ENCODE measurements around the gene PPME1.

The PPME1 gene

DNA sequence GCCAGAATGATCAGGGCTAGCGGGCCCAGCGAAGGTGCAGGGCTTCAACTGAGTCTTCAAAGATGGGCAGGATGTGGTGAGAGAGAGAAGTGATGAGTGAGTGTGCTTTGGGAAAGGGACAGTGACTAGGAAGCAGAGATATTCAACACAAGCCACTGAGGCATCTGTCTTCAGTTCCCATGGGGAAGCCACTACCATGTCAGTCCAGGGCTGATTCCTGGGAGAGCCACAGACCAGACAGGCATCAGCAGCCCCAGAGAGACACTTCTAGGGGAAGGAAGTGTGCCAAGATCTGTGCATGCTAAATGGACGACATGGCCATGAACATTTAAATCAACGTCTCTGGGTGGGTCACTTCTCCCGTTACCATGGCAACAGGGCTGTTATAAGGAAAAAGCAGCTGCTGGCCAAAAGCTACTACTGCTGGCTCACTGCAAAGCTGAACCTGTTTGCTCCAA is 111.9 kb downstream of the PPME1 start:
- peak; percentile 35 for DNase-seq

DNA sequence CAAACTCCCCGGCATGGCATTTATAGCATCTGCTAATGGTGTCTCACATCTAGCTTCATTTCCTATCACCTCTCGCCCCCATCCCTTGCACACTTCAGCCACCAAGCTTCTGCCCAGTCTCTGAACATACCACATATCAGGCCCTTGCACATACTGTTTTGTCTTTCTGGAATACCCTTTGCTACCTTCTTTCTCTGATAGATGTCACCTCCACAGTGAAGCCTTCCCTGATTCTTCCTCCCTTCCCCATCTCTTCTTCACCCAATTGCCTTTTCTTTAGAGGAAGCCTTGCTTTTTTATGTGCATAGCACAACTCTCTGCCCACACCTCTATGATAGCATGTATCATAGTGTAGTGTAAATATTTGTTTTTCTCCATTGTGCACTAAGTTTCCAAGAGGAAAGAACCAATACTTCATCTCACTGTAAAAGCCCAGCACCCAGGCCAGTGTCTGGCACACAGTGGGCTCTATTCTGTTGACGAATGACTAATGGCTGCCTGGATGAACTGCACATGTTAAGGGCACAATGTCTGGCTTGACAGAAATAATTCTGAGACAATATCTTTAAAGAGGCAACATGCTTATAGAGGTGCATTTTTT is 112.6 kb downstream of the PPME1 start:
- DNase-seq, result no peak

DNA sequence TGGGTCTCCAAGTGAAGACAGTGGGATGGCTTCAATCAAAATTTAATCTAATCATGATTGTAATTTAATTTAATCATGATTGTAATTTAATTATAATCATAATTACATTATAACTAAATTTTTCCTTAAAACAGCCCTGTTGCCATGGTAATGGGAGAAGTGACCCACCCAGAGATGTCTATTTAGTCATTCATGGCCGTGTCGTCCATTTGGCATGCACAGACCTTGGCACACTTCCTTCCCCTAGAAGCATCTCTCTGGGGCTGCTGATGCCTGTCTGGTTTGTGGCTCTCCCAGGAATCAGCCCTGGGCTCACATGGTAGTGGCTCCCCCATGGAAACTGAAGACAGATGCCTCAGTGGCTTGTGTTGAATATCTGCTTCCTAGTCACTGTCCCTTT is 113.4 kb downstream of the PPME1 start:
- peak; percentile 62 for DNase-seq

DNA sequence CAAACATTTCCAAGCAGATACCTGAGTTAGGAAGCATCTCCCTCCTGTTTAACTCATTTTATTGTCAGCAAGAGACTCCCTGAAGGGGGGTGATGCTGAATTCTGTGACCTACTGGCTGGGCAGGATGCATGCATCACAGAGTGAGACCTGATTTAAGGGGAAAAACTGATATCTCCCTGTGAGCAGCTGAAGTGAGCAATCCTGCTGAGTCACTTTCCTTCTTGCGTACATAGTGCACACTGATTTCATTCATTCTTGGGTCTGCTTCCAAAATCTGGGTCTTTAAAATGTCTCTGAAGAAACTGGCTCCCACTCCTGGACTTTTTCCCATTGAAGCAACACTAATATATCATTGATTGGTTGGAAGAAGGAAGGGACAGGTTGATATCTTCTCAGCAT is 117.1 kb downstream of the PPME1 start:
- DNase-seq, result peak; percentile 95

DNA sequence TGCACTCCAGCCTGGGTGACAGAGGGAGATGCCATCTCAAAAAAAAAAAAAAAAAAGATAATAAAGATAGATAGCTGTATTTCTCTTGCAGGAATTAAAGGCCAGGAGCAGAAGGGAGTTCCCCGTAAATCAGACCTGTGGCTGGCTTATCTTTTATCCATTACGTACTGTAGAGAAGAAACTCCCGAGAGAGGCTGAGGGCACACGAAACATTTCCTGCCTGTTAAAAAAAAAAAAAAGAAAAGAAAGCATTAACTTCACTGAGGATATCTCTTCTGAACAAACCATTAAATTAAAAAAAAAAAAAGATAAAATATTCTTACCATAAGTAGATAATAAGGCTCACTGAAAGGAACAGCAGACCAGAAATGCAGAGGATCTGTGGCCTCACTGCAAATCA is 117.8 kb downstream of the PPME1 start:
- DNase-seq, result no peak

DNA sequence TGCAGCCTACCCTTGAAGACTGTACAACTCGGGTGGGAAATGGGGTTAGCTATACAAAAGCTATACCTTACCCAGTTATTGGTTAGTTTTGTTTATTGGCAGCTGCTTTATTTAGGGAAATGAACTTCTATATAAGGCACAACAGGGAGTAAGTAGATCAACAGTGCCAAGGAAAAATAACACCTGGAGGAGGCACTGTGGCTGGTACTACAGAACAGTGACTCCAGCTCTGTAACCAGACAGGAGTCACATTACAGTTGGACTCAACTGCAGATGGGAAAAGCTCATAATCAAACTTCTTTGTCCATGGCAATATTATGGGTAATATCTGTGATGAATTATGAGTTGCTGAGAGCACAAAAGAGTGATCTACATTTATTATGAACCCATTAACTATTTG is 126.4 kb downstream of the PPME1 start:
- no peak for DNase-seq

DNA sequence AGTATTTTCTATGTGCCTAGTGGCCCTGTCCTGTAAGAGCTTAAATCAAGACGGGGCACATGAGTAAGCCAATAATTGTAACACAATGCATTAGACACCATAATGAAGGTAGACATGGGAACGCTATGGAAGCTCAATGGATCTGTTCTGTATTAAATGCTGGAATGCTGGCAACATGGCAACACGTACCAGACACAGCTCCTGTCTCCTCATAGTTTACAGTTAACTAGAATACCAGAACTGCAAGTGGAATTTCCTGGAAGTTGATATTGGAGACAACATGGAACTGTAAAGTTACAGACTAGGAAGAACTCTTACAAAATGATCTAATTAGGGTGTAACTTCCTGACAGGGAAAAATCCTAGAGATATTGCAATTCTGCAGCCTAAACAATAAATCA is 127.9 kb downstream of the PPME1 start:
- DNase-seq, result peak; percentile 44
